ENCODE measurements around the gene EDAR.

Gene EDAR

DNA sequence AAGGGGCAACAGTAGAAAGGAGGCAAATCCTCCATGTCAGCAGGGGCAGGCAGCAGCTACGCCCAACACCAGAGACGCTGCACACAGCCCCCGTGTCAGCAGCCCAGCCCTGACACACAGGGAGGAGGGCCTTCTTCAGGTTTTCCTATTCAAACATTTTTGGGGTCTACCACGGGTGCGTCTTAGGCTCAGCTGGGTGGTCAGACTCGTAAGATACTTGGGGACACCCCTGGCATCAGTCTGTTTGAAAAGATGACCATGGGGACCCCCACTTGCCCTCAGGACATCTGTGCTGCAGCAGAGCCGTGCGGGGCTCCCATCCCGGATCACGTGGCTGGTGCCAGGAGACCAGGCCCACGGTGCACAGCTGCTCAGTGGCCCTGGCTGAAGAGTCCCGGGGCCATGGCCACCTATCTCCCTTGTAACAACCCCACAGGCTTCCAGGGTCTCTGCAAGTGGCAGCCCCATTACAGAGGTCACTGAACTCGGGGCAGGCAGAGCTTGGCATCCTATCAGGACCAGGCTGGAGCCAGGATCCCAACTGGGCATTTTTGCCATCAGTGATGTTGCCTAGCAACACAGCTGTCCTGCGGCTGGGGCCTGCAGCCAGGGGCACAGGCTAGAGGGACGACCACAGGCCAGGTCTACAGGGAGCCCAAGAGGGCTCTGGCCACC, 82.5 kb downstream of the EDAR start:
- no peak for DNase-seq

DNA sequence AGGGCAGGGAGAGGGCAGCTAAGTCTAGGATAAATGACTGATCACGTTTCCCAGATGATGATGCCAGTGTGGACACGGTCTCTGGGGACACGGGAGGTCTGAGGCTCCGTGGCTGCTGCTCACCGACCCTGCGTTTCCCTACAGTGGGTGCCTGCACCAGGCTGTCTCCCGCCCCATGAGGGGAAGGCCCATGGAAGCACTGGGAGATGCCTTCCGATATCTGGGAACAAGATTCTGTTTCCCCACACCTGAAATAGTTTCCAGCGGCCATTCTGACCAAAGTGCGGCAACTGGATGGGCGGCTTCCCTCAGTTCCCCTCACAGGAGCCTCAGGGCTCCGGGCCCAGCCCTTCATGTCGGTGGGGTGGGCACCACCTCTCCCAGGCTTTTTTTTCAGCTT, 83.1 kb downstream of the EDAR start:
- DNase-seq: no peak

DNA sequence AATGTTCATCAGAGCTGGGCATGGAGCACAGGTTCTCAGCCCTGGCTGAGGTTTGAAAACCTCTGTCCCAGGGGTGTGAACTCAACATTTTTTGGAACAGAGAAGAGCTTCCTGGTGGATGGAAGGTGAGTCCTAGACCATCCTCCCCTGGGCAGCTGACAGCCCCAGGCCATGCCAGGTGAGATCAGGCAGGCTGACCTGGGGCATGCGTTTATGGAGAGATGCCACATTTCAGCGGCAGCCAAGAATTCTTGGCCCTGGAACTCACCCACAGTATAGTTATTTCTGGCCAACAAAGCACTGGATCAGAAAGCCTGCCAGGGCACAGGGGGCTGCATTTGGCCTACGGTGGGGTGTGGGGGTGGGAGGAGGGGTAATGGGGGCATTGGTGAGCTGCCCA, 83.8 kb downstream of the EDAR start:
- no peak for DNase-seq

DNA sequence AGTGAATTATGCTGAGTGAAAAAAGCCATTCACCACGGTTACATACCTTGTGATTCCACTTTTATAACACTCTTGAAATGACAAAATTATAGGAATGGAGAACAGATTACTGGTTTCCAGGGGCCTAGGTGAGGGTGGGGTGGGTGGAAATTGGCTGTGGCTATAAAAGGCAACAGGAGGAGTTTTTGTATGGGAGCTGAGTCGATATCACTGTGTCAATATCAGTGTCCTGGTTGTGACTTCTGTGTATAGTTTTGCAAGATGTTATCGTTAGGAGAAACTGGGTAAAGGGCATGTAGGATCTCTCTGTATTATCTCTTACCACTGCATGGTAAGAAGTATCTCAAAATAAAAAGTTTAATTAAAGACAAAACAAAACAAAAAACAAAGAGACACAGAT, 84.3 kb downstream of the EDAR start:
- DNase-seq: no peak

DNA sequence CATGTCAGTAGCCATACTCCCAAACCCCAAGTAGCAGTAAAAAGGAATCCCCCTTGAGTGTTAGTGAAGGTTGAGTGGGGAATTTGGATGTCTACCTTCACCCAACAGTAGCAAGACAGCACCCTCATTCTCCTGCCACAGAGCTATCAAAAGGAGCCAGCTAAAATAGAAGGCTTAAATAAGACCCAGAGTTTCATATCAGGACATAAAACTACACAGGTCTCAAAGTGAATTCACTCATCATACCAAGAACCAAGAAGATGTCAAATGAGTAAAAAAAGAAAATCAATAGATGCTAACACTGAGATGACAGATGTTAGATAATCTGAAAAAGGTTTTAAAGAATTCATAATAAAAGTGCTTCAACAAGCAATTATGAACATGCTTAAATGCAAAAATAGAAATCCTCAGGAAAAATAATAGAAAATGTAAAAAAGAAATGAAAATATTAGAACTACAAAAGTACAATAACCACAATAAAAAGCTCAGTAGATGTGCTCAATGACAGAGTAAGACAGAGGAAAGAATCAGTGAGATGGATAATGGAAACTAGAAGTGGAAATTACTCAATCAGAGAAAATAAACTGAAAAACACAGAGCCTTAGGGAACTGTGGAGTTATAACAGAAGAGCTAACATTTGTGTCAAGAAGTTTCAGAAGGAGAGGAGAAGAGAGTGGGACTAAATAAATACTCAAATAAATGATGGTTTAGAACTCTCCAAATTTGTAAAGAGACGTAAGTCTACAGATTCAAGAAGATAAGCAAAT, 90.5 kb downstream of the EDAR start:
- no peak for DNase-seq

DNA sequence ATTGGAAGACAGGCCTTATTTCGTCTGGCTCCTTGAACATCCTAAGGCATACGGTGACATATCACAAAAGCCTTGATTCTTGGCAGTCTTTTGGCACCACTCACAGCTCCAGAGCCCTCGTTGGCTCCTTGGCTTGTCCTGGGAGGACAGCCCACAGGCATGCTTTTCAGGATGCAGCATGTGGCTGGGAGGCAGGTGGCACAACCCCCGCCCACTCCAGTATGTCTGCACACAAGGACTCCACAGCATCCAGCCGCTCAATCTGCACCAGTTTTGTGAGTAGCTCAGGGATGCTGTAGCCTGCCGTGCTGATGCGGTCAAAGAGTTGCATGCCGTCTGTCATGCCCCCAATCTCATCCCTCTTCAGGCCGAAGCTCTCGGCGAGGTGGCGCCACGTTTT, 92.3 kb downstream of the EDAR start:
- no peak for DNase-seq

DNA sequence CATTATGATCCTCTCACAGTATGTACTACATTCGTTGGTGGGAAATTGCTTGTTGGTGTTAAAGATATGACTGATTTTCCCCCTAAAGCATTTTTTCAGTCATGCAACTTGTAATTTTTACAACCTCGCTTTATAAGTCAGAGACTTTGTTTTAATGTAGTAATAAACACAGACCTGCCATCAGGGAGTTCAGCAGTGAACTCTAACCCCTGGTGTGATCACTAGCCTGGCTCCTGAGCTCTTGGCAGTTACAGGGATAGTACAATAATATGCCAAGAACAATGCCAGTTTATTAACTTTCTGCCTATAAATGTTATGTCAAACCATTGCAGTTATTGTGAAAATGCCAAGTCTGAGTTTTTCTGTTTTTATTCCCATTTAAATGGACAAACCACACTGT, 93.8 kb downstream of the EDAR start:
- no peak for DNase-seq

DNA sequence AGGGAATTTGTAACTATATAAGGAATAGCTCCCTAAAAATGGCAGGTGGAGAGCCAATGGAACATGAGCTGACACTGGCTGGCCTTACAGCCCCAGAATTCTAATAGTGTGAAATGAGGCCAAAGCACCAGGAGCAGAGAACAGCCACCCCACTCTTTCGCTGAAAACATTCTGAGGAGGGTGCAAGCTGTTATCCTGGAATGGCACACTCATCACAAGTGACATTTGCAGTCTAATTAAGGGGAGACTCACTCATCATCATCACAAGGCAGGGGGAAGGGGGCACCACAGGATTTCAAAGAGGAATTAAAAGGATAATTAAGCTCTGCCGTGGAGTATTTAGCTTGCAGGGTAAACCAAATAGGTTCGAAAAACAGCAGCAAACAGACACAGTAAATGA, 94.3 kb downstream of the EDAR start:
- no peak for DNase-seq

DNA sequence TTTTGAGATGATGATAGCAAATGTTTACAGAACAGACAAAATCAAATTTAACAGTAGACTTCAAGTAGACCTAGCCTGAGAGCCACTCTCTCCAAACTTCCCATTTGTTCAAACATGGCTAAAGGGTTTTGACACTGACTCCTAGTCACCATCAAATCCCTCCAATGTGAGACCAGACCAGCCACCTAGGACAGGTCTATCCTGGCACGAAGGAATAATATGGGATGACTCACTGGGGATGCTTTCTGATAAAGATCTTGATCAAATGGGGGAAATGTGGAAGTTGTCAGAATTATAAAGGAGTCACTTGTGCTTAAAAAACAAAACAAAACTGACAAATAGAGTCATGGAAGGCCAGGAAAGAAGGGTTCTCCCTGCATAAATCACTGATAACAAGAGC, 95.7 kb downstream of the EDAR start:
- DNase-seq: no peak

DNA sequence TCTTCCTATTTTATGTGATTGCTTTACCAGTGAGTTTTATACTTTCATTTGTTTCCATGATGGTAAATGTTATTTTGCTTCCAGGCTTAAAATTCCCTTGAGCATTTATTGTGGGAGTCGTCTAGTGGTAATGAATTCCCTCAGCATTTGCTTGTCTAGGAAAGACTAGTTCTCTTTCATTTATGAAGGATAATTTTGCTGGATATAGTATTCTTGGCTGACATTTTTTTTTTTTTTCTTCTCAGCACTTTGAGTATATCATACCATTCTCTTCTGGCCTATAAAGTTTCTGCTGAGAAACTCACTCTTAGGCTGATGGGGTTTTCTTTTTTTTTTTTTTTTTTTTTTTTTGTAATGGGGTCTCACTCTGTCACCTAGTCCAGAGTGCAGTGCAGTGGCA, 99.1 kb downstream of the EDAR start:
- no peak for DNase-seq

DNA sequence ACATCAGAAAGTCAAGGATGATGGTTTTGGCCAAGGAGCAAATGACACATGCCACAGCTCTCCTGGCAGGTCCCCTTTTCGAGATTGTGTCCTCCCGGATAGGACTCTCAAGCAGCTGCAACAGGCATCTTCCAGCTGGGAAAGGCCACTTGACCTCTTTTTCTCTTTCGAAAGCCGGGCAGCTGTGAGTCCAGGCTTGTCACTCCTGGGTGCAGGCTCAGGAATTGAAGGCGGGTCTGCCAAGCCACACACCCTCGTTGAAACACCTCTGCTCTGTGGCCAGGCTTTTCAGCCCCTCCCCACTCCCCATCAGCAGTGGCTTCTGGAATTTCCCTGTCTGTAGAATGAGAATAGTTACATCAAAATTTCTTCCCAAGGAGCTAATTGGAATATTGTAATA, 104.4 kb downstream of the EDAR start:
- no peak for DNase-seq

DNA sequence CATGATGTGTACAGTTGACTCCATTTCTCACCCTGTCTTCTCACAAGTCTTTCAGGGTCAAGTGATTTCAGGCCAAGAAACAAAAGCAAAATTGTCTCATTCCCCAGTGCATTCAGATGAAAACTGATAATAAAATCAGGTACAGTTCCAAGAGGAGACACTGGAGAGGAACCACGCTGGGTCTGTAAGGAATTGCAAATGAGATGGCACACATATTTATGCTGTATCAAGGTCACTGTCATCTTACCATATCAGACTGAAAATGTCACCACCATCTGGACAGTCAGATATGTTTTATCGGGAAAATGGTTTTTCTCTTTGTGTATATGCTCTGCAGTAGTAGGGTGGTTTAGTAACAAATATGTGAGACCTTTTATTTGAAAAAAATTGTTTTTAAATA, 110.7 kb downstream of the EDAR start:
- no peak for DNase-seq

DNA sequence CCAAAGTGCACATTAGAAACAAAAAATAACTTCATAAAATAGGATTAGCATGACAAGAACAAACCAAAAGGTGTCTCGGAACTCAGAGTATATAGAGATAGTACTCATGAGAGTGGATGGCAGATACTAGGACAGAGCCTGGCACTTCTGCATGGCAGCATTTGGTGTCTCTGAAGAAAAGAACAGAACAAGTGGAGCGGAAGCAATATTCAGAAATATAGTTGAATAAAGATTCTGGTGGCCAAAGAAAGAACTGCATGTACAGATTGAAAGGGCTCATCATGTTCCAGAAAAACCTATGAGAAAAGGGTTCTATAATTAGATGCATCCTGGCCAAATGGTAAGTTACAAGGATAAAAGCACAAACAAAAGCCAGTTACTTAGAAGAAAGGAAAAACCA, 111.5 kb downstream of the EDAR start:
- no peak for DNase-seq

DNA sequence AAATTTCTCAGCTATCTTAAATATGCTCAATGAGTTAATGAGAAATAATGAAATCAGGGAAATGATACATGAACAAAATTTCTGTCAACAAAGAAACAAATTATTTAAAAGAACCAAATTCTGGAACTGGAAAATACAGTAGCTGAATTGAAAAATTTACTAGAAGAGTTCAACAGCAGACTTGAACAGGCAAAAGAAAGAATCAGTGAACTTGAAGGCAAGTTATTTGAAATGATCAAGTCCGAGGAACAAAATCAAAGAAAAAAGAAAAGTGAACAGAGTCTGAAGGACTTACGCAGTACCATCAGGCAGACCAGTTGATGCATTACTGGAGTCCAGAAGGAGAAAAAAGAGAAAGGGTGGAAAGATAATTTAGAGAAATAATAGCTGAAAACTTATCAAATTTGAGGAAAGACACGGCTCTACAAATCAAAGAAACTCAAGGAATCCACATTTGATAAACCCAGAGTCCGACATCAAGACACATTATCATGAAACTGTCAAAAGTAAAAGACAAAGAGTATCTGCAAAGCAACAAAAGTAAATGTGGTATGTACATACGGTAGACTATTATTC, 118.9 kb downstream of the EDAR start:
- DNase-seq: no peak

DNA sequence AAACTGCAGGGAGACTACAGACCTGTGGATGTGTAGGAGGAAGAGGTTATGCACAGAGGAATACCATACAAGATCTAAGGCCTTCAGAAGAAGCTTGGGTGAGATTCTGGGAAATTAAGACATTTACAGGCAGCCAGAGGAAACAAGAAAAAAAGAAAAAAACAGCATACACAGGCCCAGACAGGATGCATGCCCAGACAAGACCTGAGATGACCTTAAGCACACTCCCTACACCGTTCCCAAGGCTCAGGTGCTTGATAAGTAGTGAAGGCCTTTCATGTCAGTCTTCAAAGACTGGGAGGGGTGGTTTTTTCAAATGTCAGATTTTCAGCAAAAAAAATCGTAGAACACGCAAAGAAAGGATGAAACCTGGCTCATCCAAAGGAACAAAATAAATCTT, 119.5 kb downstream of the EDAR start:
- no peak for DNase-seq

DNA sequence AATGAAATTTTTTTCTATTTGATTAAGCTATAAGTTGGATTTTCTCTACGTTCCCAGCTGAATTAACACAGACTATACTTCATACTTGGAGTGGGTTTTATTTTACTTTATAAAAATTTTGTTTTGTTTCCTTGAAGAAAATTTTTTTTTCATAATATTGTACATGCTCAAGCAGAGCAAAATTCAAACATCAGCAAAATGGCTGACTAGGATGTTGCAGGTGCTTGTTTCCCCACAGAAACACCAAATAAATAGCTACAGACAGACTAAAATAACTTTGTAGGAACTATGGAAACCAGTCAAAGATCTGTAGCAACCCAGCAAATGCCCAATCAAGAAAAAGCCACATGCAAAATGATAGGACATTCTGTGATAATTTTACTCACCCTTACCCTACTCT, 120.1 kb downstream of the EDAR start:
- DNase-seq: no peak

DNA sequence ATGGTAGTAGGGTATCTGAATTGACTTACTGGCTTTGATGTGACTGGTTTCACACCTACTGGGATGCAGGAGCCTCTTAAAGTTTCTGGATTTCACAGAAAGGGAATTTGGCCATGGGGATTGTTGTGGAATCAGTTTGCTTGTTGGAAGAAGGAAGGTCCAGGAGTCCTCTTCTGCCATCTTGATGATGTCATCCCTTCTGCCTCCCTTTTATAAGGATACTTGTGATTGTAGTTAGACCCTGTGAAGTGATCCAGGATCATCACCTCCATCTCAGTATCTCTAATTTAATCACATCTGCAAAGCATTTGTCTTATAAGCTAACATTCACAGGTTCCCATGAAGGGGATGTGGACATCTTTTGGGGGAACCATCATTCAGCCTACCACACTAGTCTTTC, 123.0 kb downstream of the EDAR start:
- no peak for DNase-seq

DNA sequence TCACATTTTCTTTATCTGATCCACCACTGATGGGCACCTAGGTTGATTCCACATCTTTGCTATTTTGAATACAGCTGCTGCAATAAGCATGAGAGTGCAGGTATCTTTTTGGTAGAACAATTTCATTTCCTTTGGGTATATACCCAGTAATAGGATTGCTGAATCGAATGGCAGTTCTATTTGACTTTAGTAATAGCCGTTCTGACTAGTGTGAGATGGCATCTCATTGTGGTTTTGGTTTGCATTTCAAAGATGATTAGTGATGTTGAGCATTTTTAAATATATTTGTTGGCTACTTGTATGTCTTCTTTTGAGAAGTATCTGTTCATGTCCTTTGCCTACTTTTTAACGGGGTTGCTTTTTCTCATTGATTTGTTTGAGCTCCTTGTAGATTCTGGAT, 130.1 kb downstream of the EDAR start:
- no peak for DNase-seq

DNA sequence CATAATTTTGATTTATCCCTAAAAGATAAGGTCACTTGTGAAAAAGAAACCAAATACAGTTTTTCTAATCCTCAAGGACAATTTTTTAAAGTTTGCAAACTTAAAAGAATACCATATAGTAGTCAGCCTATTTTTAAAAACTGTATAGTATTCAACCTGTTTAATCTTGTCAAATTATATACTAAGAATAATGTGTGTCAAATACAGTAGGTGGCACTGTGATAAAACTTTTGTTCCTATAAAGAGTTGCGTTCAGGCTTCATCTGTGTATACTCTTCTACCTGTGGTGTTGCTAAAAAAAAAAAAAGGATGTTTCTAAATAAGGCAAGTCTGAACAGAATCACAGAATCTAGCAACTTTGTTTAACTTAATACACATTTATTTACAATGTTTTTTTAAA, 133.8 kb downstream of the EDAR start:
- DNase-seq: peak; percentile 4 to 31

DNA sequence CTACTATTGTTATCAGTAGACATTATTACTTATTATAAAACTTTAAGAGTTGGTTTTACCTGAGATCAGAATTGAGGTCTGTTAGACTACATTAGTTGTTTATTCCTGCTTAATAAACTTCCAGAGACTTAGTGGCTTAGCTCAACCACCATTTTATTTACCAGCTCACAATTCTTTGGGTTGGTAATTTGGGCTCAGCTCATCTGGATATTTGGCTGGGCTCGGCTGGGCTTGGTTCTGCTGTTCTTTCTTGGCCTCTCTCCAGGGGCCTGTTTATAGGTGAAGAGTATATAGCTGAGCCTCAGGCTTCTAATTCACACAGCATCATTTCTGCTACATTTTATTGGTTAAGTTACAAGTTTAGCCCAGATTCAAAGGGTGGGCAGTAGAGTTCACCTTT, 134.5 kb downstream of the EDAR start:
- DNase-seq: no peak

DNA sequence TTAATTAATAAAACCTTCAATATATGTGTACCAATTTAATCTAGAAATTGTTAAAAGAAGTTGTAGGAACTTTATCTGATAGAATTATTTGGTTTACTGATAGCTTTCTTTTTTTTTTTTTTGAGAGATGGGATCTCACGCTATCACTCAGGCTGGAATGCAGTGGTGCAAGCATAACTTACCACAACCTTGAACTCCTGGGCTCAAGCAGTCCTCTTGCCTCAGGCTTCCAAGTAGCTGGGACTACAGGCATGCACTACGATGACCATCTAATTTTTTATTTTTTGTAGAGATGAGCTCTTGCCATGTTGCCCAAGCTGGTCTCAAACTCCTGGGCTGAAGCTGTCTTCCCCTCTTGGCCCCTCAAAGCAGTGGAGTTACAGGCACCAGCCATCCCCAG, 135.6 kb downstream of the EDAR start:
- no peak for DNase-seq

DNA sequence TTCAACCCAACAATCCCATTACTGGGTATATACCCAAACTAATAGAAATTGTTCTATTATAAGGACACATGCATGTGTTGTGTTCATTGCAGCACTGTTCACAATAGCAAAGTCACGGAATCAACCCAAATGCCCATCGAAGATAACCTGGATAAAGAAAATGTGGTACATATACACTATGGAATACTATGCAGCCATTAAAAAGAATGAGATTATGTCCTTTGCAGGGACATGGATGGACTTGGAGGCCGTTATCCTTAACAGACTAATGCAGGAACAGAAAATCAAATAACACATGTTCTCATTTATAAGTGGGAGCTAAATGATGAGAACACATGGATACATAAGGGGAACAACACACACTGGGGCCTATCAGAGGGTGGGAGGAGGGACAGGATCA, 136.6 kb downstream of the EDAR start:
- DNase-seq: no peak

DNA sequence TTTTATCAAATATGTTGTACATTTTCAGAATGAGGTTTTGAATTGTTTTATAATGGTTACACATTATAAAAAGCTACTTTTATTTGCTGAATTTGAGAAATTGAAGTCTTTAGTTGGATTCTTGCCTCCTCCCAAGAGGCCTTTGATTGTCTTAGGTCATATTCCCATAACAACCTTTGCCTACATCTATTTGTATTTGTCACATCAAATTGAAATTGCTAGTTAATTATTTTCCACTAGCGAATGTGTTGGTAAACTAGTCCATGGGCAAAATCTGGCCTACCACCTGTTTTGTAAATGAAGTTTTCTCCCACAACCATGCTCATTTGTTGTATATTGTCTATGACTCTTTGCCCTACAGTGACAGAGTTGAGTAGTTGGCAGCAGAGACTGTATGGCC, 142.0 kb downstream of the EDAR start:
- DNase-seq: no peak

DNA sequence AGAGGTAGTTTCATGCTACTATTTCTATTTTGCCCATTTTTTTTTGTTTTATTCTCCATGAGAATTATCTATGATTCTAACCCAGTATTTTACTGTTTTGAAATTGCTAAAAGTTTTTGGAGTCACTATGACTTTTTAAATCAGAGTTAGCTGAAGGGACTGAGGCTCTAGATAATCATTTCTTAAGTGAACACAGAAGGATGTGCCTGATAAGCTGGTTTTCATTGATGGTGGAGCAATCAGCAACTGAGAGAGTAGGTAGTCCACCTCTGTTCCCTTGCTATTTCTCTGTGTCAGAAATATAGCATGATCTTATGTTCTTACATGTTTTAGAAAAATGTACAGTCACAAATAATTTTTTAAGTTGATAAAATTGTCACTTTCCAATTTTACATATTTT, 143.1 kb downstream of the EDAR start:
- no peak for DNase-seq

Data from AML-193 (cell line).